GM21737 (cell line): ENCODE results near the gene SLC38A3.

Experiments
- ATAC-seq: cut with Tn5 transposase; IDR thresholded peaks from one replicate; pipeline ENCODE4 v1.9.1; 2021; ENCODE audit warnings: mild to moderate bottlenecking, moderate library complexity; ENCODE audit not compliant: unreplicated experiment

Gene SLC38A3

DNA sequence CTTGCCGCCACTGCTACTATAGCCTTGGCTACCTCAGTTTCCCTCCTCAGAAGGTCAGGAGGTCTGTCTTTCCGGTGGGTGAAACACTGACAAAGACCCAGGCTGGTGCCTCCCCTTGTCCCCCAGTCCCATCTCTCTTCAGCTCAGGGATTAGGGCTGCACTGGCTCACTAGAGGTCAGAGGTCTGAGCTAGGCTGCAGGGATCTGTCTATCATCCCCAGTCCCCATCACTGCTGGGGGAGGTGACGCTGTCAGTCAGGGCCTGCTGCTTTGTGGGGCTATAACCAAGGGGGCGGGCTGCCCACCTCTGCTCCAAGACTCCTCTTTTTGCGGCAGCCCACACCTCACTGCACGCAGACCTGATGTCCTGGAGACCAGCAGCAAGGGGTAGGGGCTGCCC is 36.3 kb upstream of the SLC38A3 start:
- no peak for ATAC-seq

- no peak for ATAC-seq
These were observed 35.7 kb upstream of the SLC38A3 start for GRCh38 chr3:50169232-50169832.

DNA sequence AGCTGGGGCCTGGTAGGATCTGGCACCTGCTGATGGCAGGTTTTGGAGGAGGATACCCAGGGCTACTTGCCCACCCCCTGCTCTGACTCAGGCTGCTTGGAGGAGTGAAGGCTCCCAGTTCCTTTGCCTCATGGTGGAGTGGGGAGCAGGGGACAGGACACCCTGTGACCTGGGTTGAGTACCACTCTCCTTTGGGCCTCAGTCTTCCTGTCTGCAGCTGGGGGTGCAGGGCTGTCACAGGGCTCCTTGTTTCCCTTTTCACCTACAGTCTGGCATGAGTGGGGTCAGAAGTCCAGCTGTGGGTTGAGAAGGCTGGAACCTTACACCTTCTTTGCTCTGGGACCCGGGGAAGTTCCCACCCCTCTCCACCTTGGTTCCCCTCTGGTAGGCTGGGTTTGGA is 35.2 kb upstream of the SLC38A3 start:
- no peak for ATAC-seq

GRCh38 chr3:50170689-50171088 is 34.4 kb upstream of the SLC38A3 start:
- no peak for ATAC-seq

- ATAC-seq: no peak
These were observed 33.4 kb upstream of the SLC38A3 start for GRCh38 chr3:50171540-50172301.

GRCh38 chr3:50172626-50173220 is 32.3 kb upstream of the SLC38A3 start:
- ATAC-seq: no peak

- no peak for ATAC-seq
These were observed 31.2 kb upstream of the SLC38A3 start for GRCh38 chr3:50173685-50174516.

GRCh38 chr3:50174517-50174895 is 30.6 kb upstream of the SLC38A3 start:
- no peak for ATAC-seq

GRCh38 chr3:50174947-50175524 is 30.0 kb upstream of the SLC38A3 start:
- no peak for ATAC-seq

DNA sequence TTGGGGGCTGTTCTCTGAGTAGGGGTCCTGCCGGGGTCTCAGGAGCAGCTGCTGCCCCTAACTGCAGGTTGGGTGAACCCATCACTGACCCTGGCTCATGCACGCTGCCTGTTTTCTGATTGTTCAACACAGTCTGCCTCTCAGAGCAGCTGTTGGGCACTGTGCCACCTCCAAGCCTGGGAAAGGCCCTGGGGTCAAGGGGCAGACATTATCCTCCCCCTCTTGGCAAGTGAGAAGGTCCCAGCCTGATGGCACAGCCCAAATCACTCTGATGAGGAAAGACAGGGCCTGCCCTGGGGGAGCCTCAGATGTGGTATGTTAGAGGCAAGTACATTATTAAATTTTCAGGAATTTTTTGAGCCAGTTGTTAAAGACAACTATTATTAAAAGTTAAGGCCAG is 27.7 kb upstream of the SLC38A3 start:
- no peak for ATAC-seq

- ATAC-seq: no peak
These were observed 25.4 kb upstream of the SLC38A3 start for GRCh38 chr3:50179710-50180109.

DNA sequence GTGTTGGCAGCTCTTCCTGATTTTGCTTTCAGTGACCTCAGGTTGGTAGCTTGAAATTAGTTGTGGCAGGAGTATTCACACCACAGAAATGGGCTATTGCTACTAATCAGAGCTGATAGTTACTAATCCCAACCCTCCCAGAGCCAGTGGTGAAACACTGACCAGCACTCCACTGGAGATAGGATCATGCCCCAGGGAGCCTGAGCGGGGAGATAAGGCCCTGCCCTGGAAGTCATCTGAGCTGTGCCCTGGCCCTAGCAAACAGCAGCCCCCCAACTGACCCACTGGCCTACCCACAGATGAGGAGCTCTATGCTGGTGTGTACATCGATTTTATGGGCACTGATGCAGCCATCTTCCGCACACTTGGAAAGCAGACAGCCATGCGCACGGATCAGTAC is 23.1 kb upstream of the SLC38A3 start:
- ATAC-seq: no peak

DNA sequence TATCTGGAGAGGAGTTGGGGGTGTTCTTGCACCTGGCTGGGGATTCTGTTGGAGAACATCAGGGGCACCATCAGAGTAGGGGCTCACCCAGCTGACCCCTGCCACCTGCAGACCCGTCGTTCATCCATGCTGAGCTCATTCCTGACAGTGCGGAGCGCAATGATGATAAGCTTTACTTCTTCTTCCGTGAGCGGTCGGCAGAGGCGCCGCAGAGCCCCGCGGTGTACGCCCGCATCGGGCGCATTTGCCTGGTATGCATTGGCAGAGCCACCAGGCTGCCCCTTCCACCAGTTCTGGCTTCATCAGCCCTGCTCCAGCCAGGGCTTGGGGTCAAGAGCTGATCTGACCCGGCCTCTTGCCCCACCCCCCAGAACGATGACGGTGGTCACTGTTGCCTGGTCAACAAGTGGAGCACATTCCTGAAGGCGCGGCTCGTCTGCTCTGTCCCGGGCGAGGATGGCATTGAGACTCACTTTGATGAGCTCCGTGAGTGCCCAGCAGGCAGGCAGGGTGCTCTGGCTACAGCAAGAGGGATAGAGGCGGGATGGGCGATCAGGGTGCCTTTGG is 22.5 kb upstream of the SLC38A3 start:
- no peak for ATAC-seq

GRCh38 chr3:50183755-50184154 is 21.3 kb upstream of the SLC38A3 start:
- ATAC-seq: no peak

DNA sequence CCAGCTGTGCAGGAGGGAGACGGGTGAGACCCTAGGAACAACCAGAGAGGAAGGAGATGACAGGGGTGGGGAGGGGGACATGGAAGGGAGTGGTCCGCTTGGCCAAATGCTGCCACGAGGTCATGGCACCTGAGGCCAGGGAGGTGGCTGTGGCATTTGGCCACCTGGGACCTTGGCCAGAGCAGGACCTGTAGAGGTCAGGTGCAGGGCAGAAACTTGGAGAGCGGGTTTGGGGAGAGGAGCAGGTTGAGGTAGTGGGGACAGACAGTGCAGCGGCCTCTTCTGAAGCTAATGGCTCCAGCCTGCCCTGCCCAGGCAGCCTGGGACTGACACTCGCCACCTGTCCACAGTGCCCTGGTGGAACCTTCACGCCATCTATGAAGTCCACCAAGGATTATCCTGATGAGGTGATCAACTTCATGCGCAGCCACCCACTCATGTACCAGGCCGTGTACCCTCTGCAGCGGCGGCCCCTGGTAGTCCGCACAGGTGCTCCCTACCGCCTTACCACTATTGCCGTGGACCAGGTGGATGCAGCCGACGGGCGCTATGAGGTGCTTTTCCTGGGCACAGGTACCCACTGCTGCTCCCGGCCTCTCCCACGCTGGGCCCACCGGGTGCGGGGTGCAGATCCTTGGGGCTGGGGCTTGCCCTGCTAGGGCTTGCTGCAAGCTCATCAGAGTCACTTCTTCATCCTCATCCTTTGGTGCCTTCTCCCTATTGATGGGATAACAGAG is 20.7 kb upstream of the SLC38A3 start:
- no peak for ATAC-seq

- no peak for ATAC-seq
These were observed 19.8 kb upstream of the SLC38A3 start for GRCh38 chr3:50185230-50185629.

- no peak for ATAC-seq
These were observed 19.0 kb upstream of the SLC38A3 start for GRCh38 chr3:50186096-50186495.

GRCh38 chr3:50187750-50188149 is 17.3 kb upstream of the SLC38A3 start:
- no peak for ATAC-seq

GRCh38 chr3:50189274-50189673 is 15.8 kb upstream of the SLC38A3 start:
- no peak for ATAC-seq

- ATAC-seq: no peak
These were observed 15.1 kb upstream of the SLC38A3 start for GRCh38 chr3:50189989-50190388.
